Thyroid gland (tissue), 4 donors: ENCODE measurements around the gene DNALI1.

Experiments used
- POLR2A ChIP-seq, 2 donors: fragments of 450-650 bp; IDR thresholded peaks; one replicate each; pipeline ENCODE4 v1.6.1; 2017; ENCODE audit warnings: antibody characterized with exemption in 2 of 2, mild to moderate bottlenecking in 2 of 2, moderate library complexity in 1 of 2
- TF ChIP-seq, protein P1 (sequence below), 6 experiments: fragments of 200-600 bp in 3 of 6; fragments of 450-650 bp in 3 of 6; sonication (generic) in 3 of 6; IDR thresholded peaks; one replicate each; pipeline ENCODE4 v1.5.1; 2016 to 2019; ENCODE audit warnings: antibody characterized with exemption in 6 of 6, mild to moderate bottlenecking in 2 of 6, inconsistent platforms in 1 of 6, moderate library complexity in 1 of 6

DNA sequence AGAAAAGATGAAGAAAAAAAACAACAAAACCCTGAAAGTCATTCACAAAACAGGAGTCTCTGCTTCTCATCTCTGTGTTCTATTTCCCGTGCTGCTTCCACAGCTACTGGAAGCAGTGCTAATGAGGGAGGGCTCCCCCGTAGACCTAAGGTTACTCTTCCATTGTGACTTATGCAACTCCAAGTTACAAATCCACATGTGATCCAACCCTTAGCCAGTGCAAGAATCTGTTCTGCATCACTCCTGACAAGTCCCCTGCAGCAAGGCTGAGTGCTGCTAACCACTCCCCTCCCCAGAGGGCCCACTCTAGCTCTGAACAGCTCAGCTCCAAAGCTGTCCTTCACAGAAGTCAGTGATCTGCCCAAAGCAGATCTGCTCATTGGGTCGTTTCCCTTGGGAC is 10.3 kb downstream of the DNALI1 start:
- TF ChIP-seq, protein P1, sequence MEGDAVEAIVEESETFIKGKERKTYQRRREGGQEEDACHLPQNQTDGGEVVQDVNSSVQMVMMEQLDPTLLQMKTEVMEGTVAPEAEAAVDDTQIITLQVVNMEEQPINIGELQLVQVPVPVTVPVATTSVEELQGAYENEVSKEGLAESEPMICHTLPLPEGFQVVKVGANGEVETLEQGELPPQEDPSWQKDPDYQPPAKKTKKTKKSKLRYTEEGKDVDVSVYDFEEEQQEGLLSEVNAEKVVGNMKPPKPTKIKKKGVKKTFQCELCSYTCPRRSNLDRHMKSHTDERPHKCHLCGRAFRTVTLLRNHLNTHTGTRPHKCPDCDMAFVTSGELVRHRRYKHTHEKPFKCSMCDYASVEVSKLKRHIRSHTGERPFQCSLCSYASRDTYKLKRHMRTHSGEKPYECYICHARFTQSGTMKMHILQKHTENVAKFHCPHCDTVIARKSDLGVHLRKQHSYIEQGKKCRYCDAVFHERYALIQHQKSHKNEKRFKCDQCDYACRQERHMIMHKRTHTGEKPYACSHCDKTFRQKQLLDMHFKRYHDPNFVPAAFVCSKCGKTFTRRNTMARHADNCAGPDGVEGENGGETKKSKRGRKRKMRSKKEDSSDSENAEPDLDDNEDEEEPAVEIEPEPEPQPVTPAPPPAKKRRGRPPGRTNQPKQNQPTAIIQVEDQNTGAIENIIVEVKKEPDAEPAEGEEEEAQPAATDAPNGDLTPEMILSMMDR (IDR thresholded peaks at IDR 0.05): no peak
- no peak for TF ChIP-seq POLR2A (IDR thresholded peaks at IDR 0.05)
